ENCODE results near the gene CALML3.

The CALML3 gene

GRCh38 chr10:5549462-5550249 is 24.9 kb downstream of the CALML3 start:
- no peaks in the 10 kb centered on the region for H3K9me3 ChIP-seq (replicated peaks in 1 of 11)
- no peaks in the 10 kb centered on the region for H3K27me3 ChIP-seq
- no peaks in the 10 kb centered on the region for H3K36me3 ChIP-seq
- no peak for TF ChIP-seq Cebpa-rat (IDR thresholded peaks at IDR 0.05)
- H3K27ac ChIP-seq: no peak overlapping the region
- no peak overlapping the region for H3K4me3 ChIP-seq
- H3K4me1 ChIP-seq: peaks cover 6 to 25% (median 15%) of the 10 kb centered on the region in 10 experiments; a peak in 16 of 20 replicates
- H3K4me2 ChIP-seq: no peak overlapping the region
- no peaks in the 10 kb centered on the region for H4K20me1 ChIP-seq
- no peak overlapping the region for H3K9ac ChIP-seq

GRCh38 chr10:5550250-5550545 is 25.4 kb downstream of the CALML3 start:
- H3K4me3 ChIP-seq: no peak overlapping the region
- no peaks in the 10 kb centered on the region for H3K9me3 ChIP-seq (replicated peaks in 1 of 11)
- TF ChIP-seq Cebpa-rat (IDR thresholded peaks at IDR 0.05): no peak
- no peak overlapping the region for H3K27ac ChIP-seq
- peaks cover 6 to 25% (median 15%) of the 10 kb centered on the region in 10 experiments; a peak in 16 of 20 replicates for H3K4me1 ChIP-seq
- no peaks in the 10 kb centered on the region for H3K27me3 ChIP-seq
- no peak overlapping the region for H3K9ac ChIP-seq
- no peaks in the 10 kb centered on the region for H4K20me1 ChIP-seq
- H3K36me3 ChIP-seq: no peaks in the 10 kb centered on the region
- no peak overlapping the region for H3K4me2 ChIP-seq

GRCh38 chr10:5550621-5551530 is 26.1 kb downstream of the CALML3 start:
- Histone ChIP-seq H3K4me3 (no peak overlapping the region), H3K4me2 (peak overlapping the region in 4 of 11 experiments; percentile 11 to 54 (median 40); a peak in 2 of 22 replicates), H3K9me3 (replicated peaks in 1 of 11) (no peaks in the 10 kb centered on the region), H3K27me3 (no peaks in the 10 kb centered on the region), H3K36me3 (no peaks in the 10 kb centered on the region), H3K9ac (no peak overlapping the region), H3K4me1 (peaks cover 6 to 25% (median 15%) of the 10 kb centered on the region in 10 experiments; a peak in 16 of 20 replicates), H3K27ac (no peak overlapping the region), H4K20me1 (no peaks in the 10 kb centered on the region)
- TF ChIP-seq Cebpa-rat (IDR thresholded peaks at IDR 0.05): no peak

GRCh38 chr10:5551531-5552375 is 27.0 kb downstream of the CALML3 start:
- H3K9me3 ChIP-seq (replicated peaks in 1 of 11): no peaks in the 10 kb centered on the region
- no peaks in the 10 kb centered on the region for H4K20me1 ChIP-seq
- no peak overlapping the region for H3K4me3 ChIP-seq
- no peak overlapping the region for H3K27ac ChIP-seq
- H3K4me1 ChIP-seq: peaks cover 6 to 25% (median 15%) of the 10 kb centered on the region in 10 experiments; a peak in 16 of 20 replicates
- no peaks in the 10 kb centered on the region for H3K27me3 ChIP-seq
- H3K9ac ChIP-seq: no peak overlapping the region
- H3K4me2 ChIP-seq: peak overlapping the region in 7 of 11 experiments; percentile 1 to 54 (median 18); a peak in 10 of 22 replicates
- no peak for TF ChIP-seq Cebpa-rat (IDR thresholded peaks at IDR 0.05)
- no peaks in the 10 kb centered on the region for H3K36me3 ChIP-seq

- no peak overlapping the region for H3K27ac ChIP-seq
Measured at GRCh38 chr10:5552376-5553321, 27.9 kb downstream of the CALML3 start.

GRCh38 chr10:5553400-5554170 is 28.8 kb downstream of the CALML3 start:
- Histone ChIP-seq H3K9ac (no peak overlapping the region), H3K4me3 (no peak overlapping the region), H3K27ac (no peak overlapping the region), H3K4me1 (peaks cover 0 to 21% (median 8%) of the 10 kb centered on the region in 10 experiments; a peak in 14 of 20 replicates), H3K36me3 (no peaks in the 10 kb centered on the region), H3K4me2 (no peak overlapping the region), H3K27me3 (no peaks in the 10 kb centered on the region), H3K9me3 (replicated peaks in 1 of 11) (no peaks in the 10 kb centered on the region), H4K20me1 (no peaks in the 10 kb centered on the region)
- TF ChIP-seq Cebpa-rat (IDR thresholded peaks at IDR 0.05): no peak

More at GRCh38 chr10:5552376-5553321, 27.9 kb downstream of the CALML3 start:
- peak overlapping the region in 3 of 11 experiments; percentile 37 to 54 (median 42); a peak in 5 of 22 replicates for H3K4me2 ChIP-seq
- no peak overlapping the region for H3K9ac ChIP-seq
- no peaks in the 10 kb centered on the region for H3K27me3 ChIP-seq
- H3K9me3 ChIP-seq (replicated peaks in 1 of 11): no peaks in the 10 kb centered on the region
- no peaks in the 10 kb centered on the region for H4K20me1 ChIP-seq
- H3K4me3 ChIP-seq: no peak overlapping the region
- no peaks in the 10 kb centered on the region for H3K36me3 ChIP-seq
- no peak for TF ChIP-seq Cebpa-rat (IDR thresholded peaks at IDR 0.05)
- peaks cover 6 to 23% (median 14%) of the 10 kb centered on the region in 10 experiments; a peak in 16 of 20 replicates for H3K4me1 ChIP-seq

- Histone ChIP-seq H3K36me3 (no peaks in the 10 kb centered on the region), H3K9me3 (replicated peaks in 1 of 11) (no peaks in the 10 kb centered on the region), H4K20me1 (no peaks in the 10 kb centered on the region), H3K4me3 (no peak overlapping the region), H3K4me1 (peaks cover 8 to 17% (median 15%) of the 10 kb centered on the region in 10 experiments; a peak in 18 of 20 replicates), H3K4me2 (no peak overlapping the region), H3K9ac (no peak overlapping the region), H3K27me3 (no peaks in the 10 kb centered on the region), H3K27ac (no peak overlapping the region)
- no peak for TF ChIP-seq Cebpa-rat (IDR thresholded peaks at IDR 0.05)
Measured at GRCh38 chr10:5555021-5555510, 30.3 kb downstream of the CALML3 start.
